Activated naive CD8-positive, alpha-beta T cell (primary cell): Measurements from ENCODE around the gene NUDT19.
A peak's percentile ranks its signal among the peaks of the same experiment; 100 is the strongest.
"Not testable (repeated sequence)": the region's sequence is repeated elsewhere in the genome, so short reads cannot be mapped to it uniquely, and the experiment has no call there.

Experiments
- H3K27ac Mint-ChIP-seq: one replicate; pipeline ENCODE4 v1.8.0; 2021; ENCODE audit warnings: mixed read lengths
- H3K27me3 Mint-ChIP-seq: one replicate; pipeline ENCODE4 v1.8.0; 2021; ENCODE audit warnings: mixed read lengths
- H3K36me3 Mint-ChIP-seq: one replicate; pipeline ENCODE4 v1.8.0; 2021; ENCODE audit warnings: mixed read lengths
- H3K4me1 Mint-ChIP-seq: one replicate; pipeline ENCODE4 v1.8.0; 2021; ENCODE audit warnings: low read depth, mixed read lengths
- H3K4me3 Mint-ChIP-seq: one replicate; pipeline ENCODE4 v1.8.0; 2021; ENCODE audit warnings: mild to moderate bottlenecking, mixed read lengths
- H3K9me3 Mint-ChIP-seq: one replicate; pipeline ENCODE4 v1.8.0; 2021; ENCODE audit warnings: low read depth, mixed read lengths

NUDT19 gene

DNA sequence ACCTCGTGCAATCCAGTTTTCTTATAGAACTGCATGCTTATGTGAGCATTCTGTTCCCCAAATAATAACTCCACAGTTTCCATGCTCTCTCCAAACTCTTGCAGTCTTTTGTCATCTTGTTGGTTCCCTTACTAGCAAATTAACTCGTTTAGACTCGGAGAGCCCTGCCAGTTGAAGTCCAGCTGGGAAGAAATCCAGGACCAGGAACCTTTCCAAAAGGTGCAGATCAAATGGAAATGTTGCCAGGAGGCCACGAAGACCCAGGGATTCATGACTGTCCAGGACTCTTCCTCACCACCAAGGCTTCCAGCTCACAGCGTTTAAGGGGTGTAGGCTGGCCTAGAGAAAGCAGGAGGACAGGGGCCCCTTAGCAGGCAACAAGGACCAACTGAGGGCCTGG lies 25.9 kb downstream of the NUDT19 start:
- Mint-ChIP-seq H3K27me3 (no peaks in the 10 kb centered on the region), H3K9me3 (no peaks in the 10 kb centered on the region), H3K4me3 (no peak overlapping the region), H3K36me3 (peaks cover 9% of the 10 kb centered on the region), H3K27ac (peak overlapping the region; percentile 22), H3K4me1 (peaks cover 2% of the 10 kb centered on the region)

DNA sequence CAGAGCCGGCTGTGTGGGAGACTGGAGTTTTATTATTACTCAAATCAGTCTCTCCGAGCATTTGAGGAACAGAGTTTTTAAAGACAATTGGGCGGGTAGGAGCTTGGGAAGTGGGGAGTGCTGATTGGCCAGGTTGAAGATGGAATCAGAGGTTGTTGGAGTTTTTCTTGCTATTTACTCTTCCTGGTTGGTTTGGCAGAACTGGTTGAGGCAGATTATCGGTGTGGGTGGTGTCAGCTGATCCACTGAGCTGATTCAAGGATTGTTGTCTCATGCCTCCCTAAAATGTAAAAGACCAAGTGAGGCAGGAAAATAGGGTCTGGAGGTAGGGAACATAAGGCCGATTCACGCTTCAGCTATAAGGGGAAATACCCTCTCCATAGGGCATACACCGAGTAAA lies 26.7 kb downstream of the NUDT19 start:
- Mint-ChIP-seq H3K4me3 (no peak overlapping the region), H3K9me3 (no peaks in the 10 kb centered on the region), H3K4me1 (peaks cover 2% of the 10 kb centered on the region), H3K27me3 (no peaks in the 10 kb centered on the region), H3K27ac (no peak overlapping the region), H3K36me3 (peaks cover 9% of the 10 kb centered on the region)

DNA sequence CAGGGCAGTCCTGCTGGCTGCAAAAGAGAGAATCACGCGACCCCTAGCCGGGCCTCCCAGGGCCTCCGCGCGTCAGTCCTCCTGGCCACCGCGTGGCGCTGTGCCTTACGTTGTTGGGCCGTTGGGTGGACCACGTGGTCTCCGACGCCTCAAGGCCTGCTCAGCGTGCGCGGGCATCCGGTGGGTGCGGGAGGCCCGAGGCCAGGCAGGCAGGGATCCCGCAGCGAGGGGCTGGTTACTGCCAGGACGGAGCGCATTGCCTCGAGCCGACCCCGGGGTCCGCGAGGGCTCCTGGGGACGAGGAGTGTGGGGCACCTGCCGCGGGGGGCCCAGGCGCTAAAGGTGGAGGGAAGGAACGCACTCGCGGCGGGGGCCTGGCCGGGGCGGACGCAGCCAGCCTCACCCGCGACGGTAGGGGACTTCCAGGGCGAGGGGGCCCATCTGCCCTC lies 28.0 kb downstream of the NUDT19 start, which contains the start of gene TDRD12:
Gene TDRD12, plus strand, starts transcription at position 157 of the 449 bp plus-strand sequence. CDS start 306 bp downstream, outside the sequence.
- H3K4me3 Mint-ChIP-seq: no peak within 1 kb of the TSS
- peaks cover 8% of the 10 kb centered on the region for H3K36me3 Mint-ChIP-seq
- no peaks in the 10 kb centered on the region for H3K9me3 Mint-ChIP-seq
- peaks cover 2% of the 10 kb centered on the region for H3K4me1 Mint-ChIP-seq
- H3K27ac Mint-ChIP-seq: no peak within 1 kb of the TSS
- no peaks in the 10 kb centered on the region for H3K27me3 Mint-ChIP-seq

DNA sequence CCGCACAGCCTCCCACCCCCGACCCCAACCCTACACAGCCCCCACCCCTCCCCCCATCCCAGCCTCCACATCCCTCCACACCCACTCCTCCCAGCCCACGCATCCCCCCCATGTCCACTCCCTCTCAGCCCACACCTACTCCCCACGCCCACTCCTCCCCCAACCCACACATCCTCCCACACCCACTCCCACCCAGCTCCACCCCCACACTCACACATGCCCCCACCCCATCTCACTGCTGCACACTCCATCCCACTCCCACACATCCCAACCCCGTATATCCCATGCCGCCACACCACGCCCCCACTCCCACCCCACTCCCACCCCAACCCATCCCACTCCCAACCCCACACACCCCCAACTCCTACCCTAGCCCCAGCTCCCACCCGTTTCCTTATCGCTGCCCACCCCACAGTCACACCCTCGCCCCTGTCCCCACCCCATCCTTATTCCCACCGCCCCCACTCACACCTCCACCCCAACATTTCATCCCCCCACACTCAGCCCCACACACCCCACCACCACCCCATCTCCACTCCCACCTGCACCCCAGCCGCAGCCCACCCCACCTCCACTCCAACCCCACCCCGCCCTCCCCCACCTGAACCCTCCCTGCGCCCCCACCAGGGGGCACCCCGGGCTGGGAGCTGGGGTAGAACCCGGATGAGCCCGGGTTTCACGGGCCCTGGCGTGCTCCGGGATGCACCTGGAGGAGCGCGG lies 28.8 kb downstream of the NUDT19 start:
- H3K9me3 Mint-ChIP-seq: no peaks in the 10 kb centered on the region
- H3K27ac Mint-ChIP-seq: no peak overlapping the region
- H3K36me3 Mint-ChIP-seq: peaks cover 3% of the 10 kb centered on the region
- H3K4me1 Mint-ChIP-seq: peaks cover 2% of the 10 kb centered on the region
- H3K4me3 Mint-ChIP-seq: no peak overlapping the region
- no peaks in the 10 kb centered on the region for H3K27me3 Mint-ChIP-seq

DNA sequence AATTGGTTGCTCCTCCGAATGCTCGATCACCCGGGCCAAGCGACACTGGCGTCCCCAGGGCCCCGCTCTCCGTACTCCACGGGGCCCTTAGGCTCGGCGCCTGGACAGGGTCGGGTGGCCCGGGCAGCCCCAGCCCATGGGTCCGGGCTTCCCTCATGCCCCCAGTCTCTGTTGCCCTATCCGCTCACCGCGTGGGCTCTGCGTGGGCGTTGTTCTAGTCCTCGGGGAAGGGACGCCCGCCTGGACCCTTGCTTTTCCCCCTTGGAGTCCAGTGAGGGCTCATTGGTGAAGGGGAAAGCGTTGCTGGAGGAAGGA lies 29.3 kb downstream of the NUDT19 start:
- Mint-ChIP-seq H3K27ac (no peak overlapping the region), H3K4me1 (peaks cover 2% of the 10 kb centered on the region), H3K36me3 (peaks cover 3% of the 10 kb centered on the region), H3K9me3 (no peaks in the 10 kb centered on the region), H3K27me3 (no peaks in the 10 kb centered on the region), H3K4me3 (no peak overlapping the region)

DNA sequence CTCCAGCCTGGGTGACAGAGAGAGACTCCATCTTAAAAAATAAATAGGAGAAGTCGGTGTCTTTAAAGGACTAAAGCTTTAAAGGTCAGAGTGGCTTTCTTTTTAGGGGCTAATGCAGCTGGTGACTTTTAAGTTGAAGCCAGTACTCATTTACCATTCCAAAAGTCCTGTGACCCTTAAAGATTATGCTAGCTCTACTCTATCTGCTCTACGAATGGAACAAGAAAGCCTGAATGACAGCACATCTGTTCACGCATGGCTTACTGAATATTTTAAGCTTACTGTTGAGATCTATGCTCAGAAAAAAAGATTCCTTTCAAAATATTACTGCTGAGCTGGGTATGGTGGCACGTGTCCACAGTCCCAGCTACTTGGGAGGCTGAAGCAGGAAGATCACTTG lies 44.3 kb downstream of the NUDT19 start:
- Mint-ChIP-seq H3K36me3 (no peaks in the 10 kb centered on the region), H3K4me3 (no peak overlapping the region), H3K27ac (no peak overlapping the region), H3K27me3 (peaks cover 11% of the 10 kb centered on the region), H3K4me1 (no peaks in the 10 kb centered on the region), H3K9me3 (no peaks in the 10 kb centered on the region)

DNA sequence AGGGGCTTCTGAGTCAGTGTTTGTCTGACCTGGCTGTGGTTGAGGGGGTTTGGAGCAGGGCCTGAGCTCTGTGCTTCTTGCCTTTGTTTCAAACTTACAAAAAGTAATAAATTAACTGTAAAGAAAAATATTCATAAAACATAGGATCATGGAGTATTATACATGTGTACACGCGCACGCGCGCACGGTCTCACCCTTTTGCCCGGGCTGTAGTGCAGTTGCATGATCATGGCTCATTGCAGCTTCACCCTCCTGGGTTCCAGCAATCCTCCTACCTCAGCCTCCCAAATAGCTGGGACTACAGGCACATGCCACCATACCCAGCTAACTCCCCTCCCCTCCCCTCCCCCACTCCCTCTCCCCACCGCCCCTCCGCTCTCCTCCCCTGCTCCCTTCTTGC lies 51.4 kb downstream of the NUDT19 start:
- Mint-ChIP-seq H3K36me3 (no peaks in the 10 kb centered on the region), H3K27me3 (peaks cover 12% of the 10 kb centered on the region), H3K9me3 (no peaks in the 10 kb centered on the region), H3K4me3 (no peak overlapping the region), H3K27ac (no peak overlapping the region), H3K4me1 (peaks cover 9% of the 10 kb centered on the region)

DNA sequence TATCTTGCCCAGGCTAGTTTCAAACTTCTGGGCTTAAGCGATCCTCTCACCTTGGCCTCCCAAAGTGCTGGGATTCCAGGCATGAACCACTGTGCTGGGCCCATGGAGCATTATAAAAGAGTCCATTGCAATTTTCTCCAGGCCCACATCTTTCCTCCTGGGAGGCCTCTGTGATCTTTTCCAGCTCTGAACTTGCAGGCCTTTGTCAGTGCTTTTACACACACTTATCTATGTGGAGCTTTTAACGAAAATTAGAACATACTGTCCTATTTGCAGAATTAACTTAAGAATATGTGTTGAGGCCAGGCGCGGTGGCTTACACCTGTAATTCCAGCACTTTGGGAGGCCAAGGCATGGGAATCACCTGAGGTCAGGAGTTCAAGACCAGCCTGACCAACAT lies 51.8 kb downstream of the NUDT19 start:
- Mint-ChIP-seq H3K4me1 (peaks cover 13% of the 10 kb centered on the region), H3K27me3 (peaks cover 12% of the 10 kb centered on the region), H3K27ac (no peak overlapping the region), H3K4me3 (no peak overlapping the region), H3K9me3 (no peaks in the 10 kb centered on the region), H3K36me3 (no peaks in the 10 kb centered on the region)

DNA sequence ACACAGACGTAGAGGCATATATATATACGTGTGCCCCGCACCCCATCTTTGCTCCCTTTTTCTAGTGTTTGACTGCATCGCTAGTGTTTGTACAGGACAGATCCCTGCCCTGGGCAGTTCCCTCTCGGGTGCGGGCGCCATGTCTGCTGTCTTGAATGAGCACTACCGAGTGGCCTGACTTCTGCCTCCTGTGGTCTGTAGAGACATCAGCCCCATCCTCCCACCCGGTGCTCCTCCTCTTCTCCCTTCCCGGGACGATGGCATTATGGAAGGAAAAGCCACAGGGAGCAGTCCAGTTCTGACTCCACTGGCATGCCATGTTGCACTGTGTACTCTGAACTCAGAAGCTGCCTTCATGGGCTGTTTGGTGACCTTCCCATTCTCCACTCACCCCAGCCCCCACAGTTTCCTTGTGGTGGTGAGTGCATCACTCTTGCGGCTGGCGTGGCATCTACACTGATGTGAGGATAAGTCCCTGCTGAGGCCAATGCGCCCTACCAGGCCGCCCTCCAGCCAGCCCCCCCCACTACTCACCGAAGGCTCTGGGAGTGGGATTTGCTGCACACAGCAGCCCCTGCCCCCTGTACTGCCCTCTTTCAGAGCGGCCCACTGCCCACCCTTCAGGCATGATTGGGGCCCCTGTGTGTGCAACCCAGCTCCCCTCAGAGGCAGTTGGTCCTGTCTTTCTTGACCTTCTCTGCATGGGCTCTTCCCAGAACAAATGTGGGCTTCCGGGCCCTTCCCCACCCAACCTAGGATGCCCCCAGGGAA lies 53.1 kb downstream of the NUDT19 start:
- no peaks in the 10 kb centered on the region for H3K9me3 Mint-ChIP-seq
- no peak overlapping the region for H3K4me3 Mint-ChIP-seq
- peak overlapping the region; percentile 10 for H3K27ac Mint-ChIP-seq
- H3K27me3 Mint-ChIP-seq: peaks cover 5% of the 10 kb centered on the region
- peaks cover 23% of the 10 kb centered on the region for H3K4me1 Mint-ChIP-seq
- no peaks in the 10 kb centered on the region for H3K36me3 Mint-ChIP-seq

DNA sequence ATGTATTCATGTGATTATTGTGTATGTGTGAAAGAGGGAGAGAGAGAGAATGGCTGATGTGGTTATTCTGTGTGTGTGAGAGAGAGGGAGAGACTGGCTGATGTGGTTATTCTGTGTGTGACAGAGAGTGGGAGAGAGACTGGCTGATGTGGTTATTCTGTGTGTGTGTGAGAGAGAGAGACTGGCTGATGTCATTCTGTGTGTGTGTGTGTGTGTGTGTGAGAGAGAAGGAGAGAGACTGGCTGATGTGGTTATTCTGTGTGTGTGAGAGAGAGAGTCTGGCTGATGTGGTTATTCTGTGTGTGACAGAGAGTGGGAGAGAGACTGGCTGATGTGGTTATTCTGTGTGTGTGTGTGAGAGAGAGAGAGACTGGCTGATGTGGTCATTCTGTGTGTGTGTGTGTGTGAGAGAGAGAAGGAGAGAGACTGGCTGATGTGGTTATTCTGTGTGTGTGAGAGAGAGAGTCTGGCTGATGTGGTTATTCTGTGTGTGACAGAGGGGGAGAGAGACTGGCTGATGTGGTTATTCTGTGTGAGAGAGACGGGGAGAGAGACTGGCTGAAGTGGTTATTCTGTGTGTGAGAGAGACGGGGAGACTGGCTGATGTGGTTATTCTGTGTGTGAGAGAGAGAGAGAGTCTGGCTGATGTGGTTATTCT lies 54.1 kb downstream of the NUDT19 start:
- H3K36me3 Mint-ChIP-seq, H3K27ac Mint-ChIP-seq, H3K27me3 Mint-ChIP-seq, H3K9me3 Mint-ChIP-seq, H3K4me3 Mint-ChIP-seq: not testable (repeated sequence)
- peaks cover 23% of the 10 kb centered on the region for H3K4me1 Mint-ChIP-seq

DNA sequence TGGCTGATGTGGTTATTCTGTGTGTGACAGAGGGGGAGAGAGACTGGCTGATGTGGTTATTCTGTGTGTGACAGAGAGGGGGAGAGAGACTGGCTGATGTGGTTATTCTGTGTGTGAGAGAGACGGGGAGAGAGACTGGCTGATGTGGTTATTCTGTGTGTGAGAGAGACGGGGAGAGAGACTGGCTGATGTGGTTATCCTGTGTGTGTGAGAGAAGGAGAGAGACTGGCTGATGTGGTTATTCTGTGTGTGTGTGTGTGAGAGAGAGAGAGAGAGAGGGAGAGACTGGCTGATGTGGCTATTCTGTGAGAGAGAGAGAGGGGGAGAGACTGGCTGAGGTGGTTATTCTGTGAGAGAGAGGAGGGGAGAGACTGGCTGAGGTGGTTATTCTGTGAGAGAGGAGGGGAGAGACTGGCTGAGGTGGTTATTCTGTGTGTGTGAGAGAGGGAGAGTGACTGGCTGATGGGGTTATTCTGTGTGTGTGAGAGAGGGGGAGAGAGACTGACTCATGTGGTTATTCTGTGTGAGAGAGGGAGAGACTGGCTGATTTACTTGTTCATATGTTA lies 55.1 kb downstream of the NUDT19 start:
- H3K27ac Mint-ChIP-seq, H3K27me3 Mint-ChIP-seq, H3K36me3 Mint-ChIP-seq, H3K9me3 Mint-ChIP-seq, H3K4me3 Mint-ChIP-seq: not testable (repeated sequence)
- peaks cover 23% of the 10 kb centered on the region for H3K4me1 Mint-ChIP-seq

DNA sequence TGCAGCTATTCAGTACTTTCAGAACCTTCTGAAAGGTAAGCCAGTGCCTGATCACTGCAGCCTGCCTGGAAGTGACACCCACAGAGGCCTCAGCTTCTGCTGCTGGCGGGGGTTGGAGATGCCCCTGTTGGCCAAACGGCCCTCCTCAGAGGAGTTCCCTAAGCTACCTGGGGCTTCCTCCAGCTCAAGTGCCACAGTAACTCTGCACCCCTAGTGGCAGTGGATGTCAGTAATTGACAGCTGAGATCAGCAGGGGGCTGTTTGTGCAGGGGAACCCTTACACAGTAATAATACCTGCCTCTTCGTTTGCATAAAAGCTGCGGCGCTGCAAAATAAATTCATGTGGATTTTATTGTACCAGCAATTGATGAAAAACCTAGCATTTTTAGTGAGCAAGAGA lies 56.9 kb downstream of the NUDT19 start:
- H3K36me3 Mint-ChIP-seq: no peaks in the 10 kb centered on the region
- peaks cover 6% of the 10 kb centered on the region for H3K27me3 Mint-ChIP-seq
- H3K4me1 Mint-ChIP-seq: peaks cover 23% of the 10 kb centered on the region
- H3K9me3 Mint-ChIP-seq: no peaks in the 10 kb centered on the region
- no peak overlapping the region for H3K4me3 Mint-ChIP-seq
- no peak overlapping the region for H3K27ac Mint-ChIP-seq

DNA sequence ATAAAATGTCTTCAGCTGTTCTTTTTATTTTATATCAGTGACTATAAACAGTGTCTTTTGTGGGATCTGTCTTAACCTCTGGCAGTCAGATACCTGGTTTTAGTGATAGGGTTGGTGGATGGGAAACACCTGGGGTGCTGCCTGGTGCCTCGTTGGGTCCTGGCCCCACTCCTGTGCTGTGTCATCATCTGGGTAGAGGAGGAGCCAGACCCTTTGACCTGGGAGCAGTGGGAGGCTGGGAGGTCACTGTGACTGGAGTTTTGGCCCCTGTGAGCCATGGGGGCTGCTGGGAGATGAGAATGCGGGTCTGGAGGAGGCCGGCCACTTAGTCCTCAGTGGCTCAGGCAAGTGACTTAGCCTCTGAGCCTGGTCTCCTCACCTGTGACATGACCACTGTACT lies 57.3 kb downstream of the NUDT19 start:
- H3K9me3 Mint-ChIP-seq: no peaks in the 10 kb centered on the region
- no peak overlapping the region for H3K27ac Mint-ChIP-seq
- H3K4me1 Mint-ChIP-seq: peaks cover 23% of the 10 kb centered on the region
- H3K27me3 Mint-ChIP-seq: peaks cover 9% of the 10 kb centered on the region
- H3K36me3 Mint-ChIP-seq: no peaks in the 10 kb centered on the region
- no peak overlapping the region for H3K4me3 Mint-ChIP-seq

DNA sequence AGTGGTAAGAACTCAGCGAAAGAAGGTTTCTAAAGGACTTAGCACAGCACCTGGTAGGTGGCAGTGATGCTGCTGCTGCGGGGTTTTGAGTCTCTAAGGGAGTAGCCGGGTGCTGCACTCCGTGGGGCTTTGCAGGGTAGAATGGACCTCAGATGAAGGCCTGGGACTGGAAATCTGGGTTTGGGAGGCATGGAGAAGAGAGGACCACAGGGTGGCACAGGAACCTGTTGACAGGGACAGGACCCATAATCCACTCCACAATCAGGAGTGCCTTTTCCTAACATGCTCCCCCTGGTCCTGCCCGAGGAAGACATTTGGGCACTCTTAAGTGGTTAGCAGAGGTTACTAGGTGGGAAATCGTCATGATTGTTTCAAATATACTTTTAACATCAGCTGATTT lies 57.7 kb downstream of the NUDT19 start:
- Mint-ChIP-seq H3K9me3 (no peaks in the 10 kb centered on the region), H3K4me1 (peaks cover 22% of the 10 kb centered on the region), H3K36me3 (no peaks in the 10 kb centered on the region), H3K4me3 (no peak overlapping the region), H3K27me3 (peaks cover 9% of the 10 kb centered on the region), H3K27ac (no peak overlapping the region)

DNA sequence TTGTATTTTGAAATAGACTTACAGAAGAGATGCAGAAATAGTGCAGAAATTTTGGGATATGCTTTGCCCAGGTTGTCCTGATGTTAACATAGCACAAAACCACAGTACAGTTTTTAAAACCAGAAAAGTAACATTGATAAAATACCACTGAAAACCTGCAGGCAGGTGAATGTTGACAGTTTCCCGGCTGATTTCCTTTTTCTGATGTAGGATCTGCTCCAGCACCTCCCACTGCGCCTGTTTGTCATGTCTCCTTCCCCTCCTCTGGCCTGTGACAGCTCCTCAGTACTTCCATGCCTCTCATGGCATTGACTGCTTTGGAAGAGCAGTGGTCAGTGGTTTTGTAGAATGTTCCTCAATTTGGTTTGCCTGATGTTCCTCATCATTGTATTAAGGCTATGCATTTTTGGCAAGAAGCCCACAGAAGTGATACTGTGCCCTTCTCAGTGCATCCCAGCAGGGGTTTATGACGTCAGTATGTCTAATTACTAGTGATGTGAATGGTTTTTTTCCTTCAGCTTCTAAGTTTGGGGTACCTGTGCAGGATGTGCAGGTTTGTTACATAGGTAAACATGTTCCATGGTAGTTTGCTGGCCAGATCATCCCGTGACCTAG lies 58.9 kb downstream of the NUDT19 start:
- Mint-ChIP-seq H3K27me3 (peaks cover 14% of the 10 kb centered on the region), H3K4me1 (peaks cover 17% of the 10 kb centered on the region), H3K4me3 (no peak overlapping the region), H3K9me3 (no peaks in the 10 kb centered on the region), H3K36me3 (no peaks in the 10 kb centered on the region), H3K27ac (peak overlapping the region; percentile 24)
